Thoracic aorta (tissue), 2 donors: Measurements from ENCODE around the gene NOC4L. TPM values are rescaled to one million over a fixed set of nuclear protein-coding genes. Genes with fewer than 3 reads are reported as not detected.

Experiments used
- ATAC-seq: fragments of 150-250 bp; one replicate; pipeline ENCODE4 v1.8.0; 2017; ENCODE audit warnings: low read depth; ENCODE audit not compliant: insufficient number of reproducible peaks, low FRiP score
- DNase-seq: peaks from one replicate; pipeline ENCODE4 v3.0.0-alpha.2; 2020; ENCODE audit warnings: low spot score
- H3K27ac ChIP-seq, 2 donors: fragments of 200-600 bp; sonication (generic); 1 replicate in 1 of 2; 2 replicates in 1 of 2; pipeline ENCODE4 v1.5.1; 2016; ENCODE audit warnings: mild to moderate bottlenecking in 2 of 2, moderate library complexity in 2 of 2
- H3K27me3 ChIP-seq: fragments of 200-600 bp; sonication (generic); replicated peaks from 2 replicates; pipeline ENCODE4 v1.6.0; 2016; ENCODE audit warnings: mild to moderate bottlenecking; ENCODE audit not compliant: insufficient read depth
- H3K36me3 ChIP-seq: fragments of 200-600 bp; sonication (generic); one replicate; pipeline ENCODE4 v1.5.1; 2016
- H3K4me1 ChIP-seq, 2 donors: fragments of 200-600 bp; sonication (generic); 1 replicate in 1 of 2; 2 replicates in 1 of 2; pipeline versions ENCODE4 v1.5.1 to v1.6.0; 2016; ENCODE audit warnings: low read depth in 2 of 2, mild to moderate bottlenecking in 1 of 2; ENCODE audit not compliant: control insufficient read depth in 1 of 2
- H3K4me3 ChIP-seq: fragments of 200-600 bp; sonication (generic); 2 replicates; pipeline ENCODE4 v1.5.1; 2016; ENCODE audit warnings: mild to moderate bottlenecking
- H3K9me3 ChIP-seq: fragments of 200-600 bp; sonication (generic); 2 replicates; pipeline ENCODE4 v1.5.1; 2016
- CTCF ChIP-seq: fragments of 200-600 bp; sonication (generic); IDR thresholded peaks from one replicate; pipeline ENCODE4 v1.5.1; 2019; ENCODE audit warnings: antibody characterized with exemption
- total RNA-seq, 2 donors: library from RNA; depleted of rRNA; stranded (reverse); fragments of >200 nt; gene quantifications; one replicate each; pipeline versions ENCODE4 v1.1.0 to v1.2.3, GENCODE V29; 2016

The NOC4L gene
- total RNA-seq, 2 donors from 2014 or later, result 5.9 to 8.5 TPM

- DNase-seq (no peak), ATAC-seq (no peak)
- H3K9me3 ChIP-seq, result no peaks in the 10 kb centered on the region
- H3K4me1 ChIP-seq, result no peaks in the 10 kb centered on the region
- H3K27ac ChIP-seq, result no peak overlapping the region
- TF ChIP-seq CTCF, result no peak
- no peaks in the 10 kb centered on the region for H3K27me3 ChIP-seq
- H3K36me3 ChIP-seq, result no peaks in the 10 kb centered on the region
- no peak overlapping the region for H3K4me3 ChIP-seq
These were observed 32.2 kb downstream of the NOC4L start for GRCh38 chr12:132176385-132176919.

GRCh38 chr12:132176920-132177551, 32.8 kb downstream of the NOC4L start:
- Histone ChIP-seq H3K27me3 (no peaks in the 10 kb centered on the region), H3K4me3 (no peak overlapping the region), H3K4me1 (no peaks in the 10 kb centered on the region), H3K36me3 (no peaks in the 10 kb centered on the region), H3K9me3 (no peaks in the 10 kb centered on the region), H3K27ac (no peak overlapping the region)
- TF ChIP-seq CTCF, result no peak
- no peak for DNase-seq
- no peak for ATAC-seq

- no peak overlapping the region for H3K27ac ChIP-seq
- H3K4me1 ChIP-seq, result no peaks in the 10 kb centered on the region
- no peaks in the 10 kb centered on the region for H3K36me3 ChIP-seq
- ATAC-seq (no peak), DNase-seq (no peak)
- no peaks in the 10 kb centered on the region for H3K9me3 ChIP-seq
- no peak overlapping the region for H3K4me3 ChIP-seq
- no peaks in the 10 kb centered on the region for H3K27me3 ChIP-seq
- no peak for TF ChIP-seq CTCF
These were observed 34.1 kb downstream of the NOC4L start for GRCh38 chr12:132178316-132178715.

GRCh38 chr12:132178801-132179401, 34.6 kb downstream of the NOC4L start:
- Histone ChIP-seq H3K27me3 (no peaks in the 10 kb centered on the region), H3K4me3 (no peak overlapping the region), H3K4me1 (no peaks in the 10 kb centered on the region), H3K27ac (no peak overlapping the region), H3K36me3 (no peaks in the 10 kb centered on the region), H3K9me3 (no peaks in the 10 kb centered on the region)
- no peak for TF ChIP-seq CTCF
- no peak for DNase-seq
- ATAC-seq, result no peak

- H3K36me3 ChIP-seq, result no peaks in the 10 kb centered on the region
- no peak overlapping the region for H3K27ac ChIP-seq
- no peaks in the 10 kb centered on the region for H3K4me1 ChIP-seq
- no peaks in the 10 kb centered on the region for H3K9me3 ChIP-seq
- ATAC-seq (no peak), DNase-seq (no peak)
- TF ChIP-seq CTCF, result no peak
- H3K27me3 ChIP-seq, result no peaks in the 10 kb centered on the region
- no peak overlapping the region for H3K4me3 ChIP-seq
These were observed 35.4 kb downstream of the NOC4L start for GRCh38 chr12:132179431-132180362.
